Glutamatergic neuron (in vitro differentiated cells): Measurements from ENCODE around the gene ZNF662. TPM values are rescaled to one million over a fixed set of nuclear protein-coding genes. Genes with fewer than 3 reads are reported as not detected.

Experiments used
- DNase-seq: peaks from one replicate; pipeline ENCODE4 v3.0.0; 2022
- H3K27ac Mint-ChIP-seq: one replicate; pipeline ENCODE4 v1.8.0; 2020; ENCODE audit warnings: mild to moderate bottlenecking, mixed read lengths, inconsistent platforms; ENCODE audit not compliant: unreplicated experiment
- H3K27me3 Mint-ChIP-seq: one replicate; pipeline ENCODE4 v1.8.0; 2020; ENCODE audit warnings: mild to moderate bottlenecking, moderate library complexity, mixed read lengths, inconsistent platforms; ENCODE audit not compliant: unreplicated experiment
- H3K36me3 Mint-ChIP-seq: one replicate; pipeline ENCODE4 v1.8.0; 2020; ENCODE audit warnings: mild to moderate bottlenecking, mixed read lengths, inconsistent platforms; ENCODE audit not compliant: unreplicated experiment
- H3K4me1 Mint-ChIP-seq: one replicate; pipeline ENCODE4 v1.8.0; 2020; ENCODE audit warnings: mild to moderate bottlenecking, low read depth, mixed read lengths, inconsistent platforms; ENCODE audit not compliant: unreplicated experiment
- H3K4me3 Mint-ChIP-seq: one replicate; pipeline ENCODE4 v1.8.0; 2020; ENCODE audit warnings: mild to moderate bottlenecking, mixed read lengths, inconsistent platforms; ENCODE audit not compliant: unreplicated experiment
- H3K9me3 Mint-ChIP-seq: one replicate; pipeline ENCODE4 v1.8.0; 2020; ENCODE audit warnings: mild to moderate bottlenecking, moderate library complexity, mixed read lengths, inconsistent platforms; ENCODE audit not compliant: unreplicated experiment
- total RNA-seq: library from RNA; stranded (reverse); fragmentation: NEBNext Ultra II Directional; extraction: Animal tissue kit (Norgen Biotek cat#: 25700); gene quantifications from one replicate; pipeline ENCODE4 v1.2.1, GENCODE V29; 2021; ENCODE audit not compliant: unreplicated experiment
- TF ChIP-seq, protein P1 (sequence below): fragments of 200-600 bp; sonication (generic); IDR thresholded peaks from one replicate; pipeline ENCODE4 v1.5.0; 2021; ENCODE audit not compliant: partially characterized antibody, unreplicated experiment

The ZNF662 gene
- total RNA-seq, 1 donor from 2014 or later, result 16.3 TPM

DNA sequence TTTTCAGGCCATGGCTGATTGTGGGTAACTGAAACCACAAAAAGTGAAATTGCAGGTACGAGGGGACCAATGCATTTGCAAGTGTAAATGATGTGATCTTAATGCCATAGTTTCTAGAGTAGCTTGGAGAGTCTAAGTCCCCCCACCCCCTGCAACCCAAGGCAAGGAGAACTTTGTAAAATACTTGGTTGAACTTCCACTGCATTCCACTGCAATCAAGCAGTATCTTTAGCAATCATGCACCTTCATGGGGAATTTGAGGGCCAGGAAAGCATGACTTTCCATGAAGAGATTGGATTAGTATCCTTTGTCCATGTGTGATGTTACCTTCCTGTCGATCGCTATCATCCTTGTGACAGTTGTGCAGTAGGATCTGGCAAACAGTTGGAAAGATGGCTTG lies 18.9 kb upstream of the ZNF662 start:
- Mint-ChIP-seq H3K4me1 (no peaks in the 10 kb centered on the region), H3K27ac (no peak overlapping the region), H3K36me3 (no peaks in the 10 kb centered on the region), H3K4me3 (no peak overlapping the region), H3K27me3 (no peaks in the 10 kb centered on the region), H3K9me3 (no peaks in the 10 kb centered on the region)
- TF ChIP-seq, protein P1, sequence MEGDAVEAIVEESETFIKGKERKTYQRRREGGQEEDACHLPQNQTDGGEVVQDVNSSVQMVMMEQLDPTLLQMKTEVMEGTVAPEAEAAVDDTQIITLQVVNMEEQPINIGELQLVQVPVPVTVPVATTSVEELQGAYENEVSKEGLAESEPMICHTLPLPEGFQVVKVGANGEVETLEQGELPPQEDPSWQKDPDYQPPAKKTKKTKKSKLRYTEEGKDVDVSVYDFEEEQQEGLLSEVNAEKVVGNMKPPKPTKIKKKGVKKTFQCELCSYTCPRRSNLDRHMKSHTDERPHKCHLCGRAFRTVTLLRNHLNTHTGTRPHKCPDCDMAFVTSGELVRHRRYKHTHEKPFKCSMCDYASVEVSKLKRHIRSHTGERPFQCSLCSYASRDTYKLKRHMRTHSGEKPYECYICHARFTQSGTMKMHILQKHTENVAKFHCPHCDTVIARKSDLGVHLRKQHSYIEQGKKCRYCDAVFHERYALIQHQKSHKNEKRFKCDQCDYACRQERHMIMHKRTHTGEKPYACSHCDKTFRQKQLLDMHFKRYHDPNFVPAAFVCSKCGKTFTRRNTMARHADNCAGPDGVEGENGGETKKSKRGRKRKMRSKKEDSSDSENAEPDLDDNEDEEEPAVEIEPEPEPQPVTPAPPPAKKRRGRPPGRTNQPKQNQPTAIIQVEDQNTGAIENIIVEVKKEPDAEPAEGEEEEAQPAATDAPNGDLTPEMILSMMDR, result no peak
- DNase-seq, result no peak

DNA sequence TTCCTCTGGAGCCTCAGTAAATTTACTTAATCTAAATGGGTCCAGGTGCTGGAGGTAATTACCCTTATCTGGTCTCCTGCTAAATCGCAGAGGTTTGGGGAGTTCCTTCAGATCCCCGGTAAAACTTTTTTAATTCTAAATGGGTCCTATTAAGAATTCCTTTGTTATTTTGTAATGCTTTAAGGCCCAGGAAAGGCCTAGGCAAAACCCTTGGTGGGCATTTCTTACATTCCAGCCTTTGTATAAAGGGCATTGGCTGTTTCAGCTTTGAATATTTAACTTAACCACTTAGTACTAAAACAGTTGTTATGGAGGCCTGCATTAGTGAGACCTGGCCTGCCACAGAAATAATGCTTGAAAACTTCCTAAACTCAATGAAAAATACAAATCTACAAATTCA lies 14.9 kb upstream of the ZNF662 start:
- no peak for DNase-seq
- Mint-ChIP-seq H3K4me1 (no peaks in the 10 kb centered on the region), H3K36me3 (no peaks in the 10 kb centered on the region), H3K27ac (no peak overlapping the region), H3K4me3 (no peak overlapping the region), H3K27me3 (no peaks in the 10 kb centered on the region), H3K9me3 (no peaks in the 10 kb centered on the region)
- TF ChIP-seq, protein P1, result no peak

DNA sequence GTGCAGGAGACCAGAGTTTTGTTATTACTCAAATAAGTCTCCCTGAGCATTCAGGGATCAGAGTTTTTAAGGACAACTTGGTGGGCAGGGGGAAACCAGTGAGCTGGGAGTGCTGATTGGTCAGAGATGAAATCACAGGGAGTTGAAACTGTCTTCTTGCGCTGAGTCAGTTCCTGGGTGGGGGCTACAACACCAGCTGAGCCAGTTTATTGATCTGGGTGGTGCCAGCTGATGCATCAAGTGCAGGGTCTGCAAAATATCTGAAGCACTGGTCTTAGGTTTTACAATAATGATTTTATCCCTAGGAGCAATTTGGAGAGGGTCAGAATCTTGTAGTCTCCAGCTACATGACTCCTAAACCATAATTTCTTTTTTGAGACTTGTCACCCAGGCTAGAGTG lies 13.8 kb upstream of the ZNF662 start:
- no peaks in the 10 kb centered on the region for H3K27me3 Mint-ChIP-seq
- H3K9me3 Mint-ChIP-seq, result no peaks in the 10 kb centered on the region
- no peak overlapping the region for H3K4me3 Mint-ChIP-seq
- H3K4me1 Mint-ChIP-seq, result no peaks in the 10 kb centered on the region
- no peaks in the 10 kb centered on the region for H3K36me3 Mint-ChIP-seq
- H3K27ac Mint-ChIP-seq, result no peak overlapping the region
- TF ChIP-seq, protein P1, result no peak
- no peak for DNase-seq

DNA sequence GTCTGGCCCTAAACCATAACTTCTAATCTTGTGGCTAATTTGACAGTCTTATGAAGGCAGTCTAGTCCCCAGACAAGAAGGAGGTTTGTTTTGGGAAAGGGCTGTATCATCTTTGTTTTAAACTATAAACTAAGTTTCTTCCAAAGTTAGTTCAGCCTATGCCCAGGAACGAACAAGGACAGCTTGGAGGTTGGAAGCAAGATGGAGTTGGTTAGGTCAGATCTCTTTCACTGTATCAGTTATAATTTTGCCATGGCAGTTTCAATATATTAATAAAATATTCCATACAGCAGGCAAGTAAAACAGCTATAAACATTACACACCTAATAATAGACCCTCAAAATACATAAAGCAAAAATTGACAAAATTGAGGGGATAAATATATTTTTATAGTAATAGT lies 13.1 kb upstream of the ZNF662 start:
- TF ChIP-seq, protein P1, result no peak
- H3K36me3 Mint-ChIP-seq, result no peaks in the 10 kb centered on the region
- H3K27me3 Mint-ChIP-seq, result no peaks in the 10 kb centered on the region
- DNase-seq, result no peak
- no peaks in the 10 kb centered on the region for H3K4me1 Mint-ChIP-seq
- no peak overlapping the region for H3K27ac Mint-ChIP-seq
- no peaks in the 10 kb centered on the region for H3K9me3 Mint-ChIP-seq
- no peak overlapping the region for H3K4me3 Mint-ChIP-seq

DNA sequence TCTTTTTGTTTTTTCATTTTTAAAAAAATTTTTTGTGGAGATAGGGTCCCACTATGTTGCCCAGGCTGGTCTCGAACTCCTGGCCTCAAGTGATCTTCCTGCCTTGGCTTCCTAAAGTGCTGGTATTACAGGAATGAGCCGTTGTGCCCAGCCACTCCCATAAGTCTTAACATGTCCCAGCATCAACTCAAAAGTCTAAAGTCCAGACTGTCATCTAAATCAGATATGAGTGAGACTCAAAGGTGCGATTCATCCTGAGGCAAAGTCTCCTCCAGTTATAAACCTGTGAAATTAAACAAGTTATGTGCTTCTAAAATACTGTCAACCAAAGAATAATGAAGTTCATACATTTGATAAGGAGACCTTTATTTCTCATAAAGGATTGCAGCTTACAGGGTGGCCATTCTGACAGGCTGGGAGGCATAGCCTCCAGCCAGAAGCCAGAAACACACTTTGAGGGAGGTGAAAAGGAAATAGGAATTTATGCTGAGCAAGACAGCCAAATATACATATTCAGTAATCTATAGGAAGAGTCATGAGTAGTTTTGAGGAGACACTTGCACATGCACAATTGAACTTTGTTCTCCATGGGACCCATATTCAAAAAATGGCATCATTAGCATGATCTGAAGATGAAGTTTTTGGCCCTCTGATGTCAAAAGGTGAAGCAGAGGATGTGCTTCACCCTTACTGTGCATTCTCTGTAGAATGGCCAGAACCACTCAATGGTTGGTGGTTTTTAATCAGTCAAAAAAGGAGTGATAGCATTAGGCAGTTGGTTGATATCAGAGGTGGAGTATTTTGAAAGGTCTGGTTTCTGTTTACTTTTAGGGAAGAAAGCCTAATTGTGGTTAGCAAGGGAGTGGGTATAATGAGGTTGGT lies 11.0 kb upstream of the ZNF662 start:
- Mint-ChIP-seq H3K27me3 (no peaks in the 10 kb centered on the region), H3K9me3 (no peaks in the 10 kb centered on the region)

More for the DNA sequence above, 11.0 kb upstream of the ZNF662 start:
- H3K27ac Mint-ChIP-seq, result no peak overlapping the region
- no peaks in the 10 kb centered on the region for H3K4me1 Mint-ChIP-seq
- no peak overlapping the region for H3K4me3 Mint-ChIP-seq
- TF ChIP-seq, protein P1, result no peak
- no peak for DNase-seq
- H3K36me3 Mint-ChIP-seq, result no peaks in the 10 kb centered on the region
